Measurements from ENCODE around the gene SSNA1.

Gene SSNA1

GRCh38 chr9:137152844-137153405 lies 35.6 kb upstream of the SSNA1 start:
- no peak for DNase-seq (ENCODE audit: low spot score)

GRCh38 chr9:137156567-137157375 lies 31.7 kb upstream of the SSNA1 start:
- DNase-seq (ENCODE audit: low spot score) = peak; percentile 68

- no peak for DNase-seq (ENCODE audit: low spot score)
Measured at GRCh38 chr9:137157618-137158415, 30.7 kb upstream of the SSNA1 start.

GRCh38 chr9:137158625-137159024 lies 29.9 kb upstream of the SSNA1 start:
- DNase-seq (ENCODE audit: low spot score) = no peak

GRCh38 chr9:137159105-137160053 lies 29.1 kb upstream of the SSNA1 start:
- DNase-seq (ENCODE audit: low spot score) = no peak

GRCh38 chr9:137160054-137160425 lies 28.4 kb upstream of the SSNA1 start:
- no peak for DNase-seq (ENCODE audit: low spot score)

GRCh38 chr9:137160716-137161557 lies 27.5 kb upstream of the SSNA1 start:
- DNase-seq (ENCODE audit: low spot score) = no peak

- DNase-seq (ENCODE audit: low spot score) = no peak
Measured at GRCh38 chr9:137161558-137162486, 26.7 kb upstream of the SSNA1 start.

- no peak for DNase-seq (ENCODE audit: low spot score)
Measured at GRCh38 chr9:137162505-137163364, 25.7 kb upstream of the SSNA1 start.

- DNase-seq (ENCODE audit: low spot score) = no peak
Measured at GRCh38 chr9:137163365-137163715, 25.1 kb upstream of the SSNA1 start.

GRCh38 chr9:137163805-137164204 lies 24.7 kb upstream of the SSNA1 start:
- DNase-seq (ENCODE audit: low spot score) = no peak

GRCh38 chr9:137164370-137165249 lies 23.9 kb upstream of the SSNA1 start:
- DNase-seq (ENCODE audit: low spot score) = no peak

GRCh38 chr9:137165250-137165836 lies 23.1 kb upstream of the SSNA1 start:
- no peak for DNase-seq (ENCODE audit: low spot score)

GRCh38 chr9:137166380-137167229 lies 21.9 kb upstream of the SSNA1 start:
- DNase-seq (ENCODE audit: low spot score) = no peak

- DNase-seq (ENCODE audit: low spot score) = no peak
Measured at GRCh38 chr9:137167277-137167746, 21.2 kb upstream of the SSNA1 start.

Data from NAMALWA (cell line).